Measurements from ENCODE around the gene WWC1. TPM values are rescaled to one million over a fixed set of nuclear protein-coding genes. Genes with fewer than 3 reads are reported as not detected.
"Not testable (repeated sequence)": the region's sequence is repeated elsewhere in the genome, so short reads cannot be mapped to it uniquely, and the experiment has no call there.

WWC1 gene
- total RNA-seq, 2 donors from 2014 or later = 0.33 to 0.97 TPM

- intact Hi-C loops (cut with DNase I) = no loop called here
Measured at GRCh38 chr5:168303393-168304025, 12.1 kb downstream of the WWC1 start.

GRCh38 chr5:168304349-168304748 lies 12.9 kb downstream of the WWC1 start:
- DNase-seq (ENCODE audit: low spot score) = no peak
- intact Hi-C loops (cut with DNase I) = no loop called here

More at GRCh38 chr5:168303393-168304025, 12.1 kb downstream of the WWC1 start:
- peak; percentile 19 for DNase-seq (ENCODE audit: low spot score)

GRCh38 chr5:168305281-168305680 lies 13.8 kb downstream of the WWC1 start:
- intact Hi-C loops (cut with DNase I) = no loop called here
- DNase-seq (ENCODE audit: low spot score) = peak; percentile 51

DNA sequence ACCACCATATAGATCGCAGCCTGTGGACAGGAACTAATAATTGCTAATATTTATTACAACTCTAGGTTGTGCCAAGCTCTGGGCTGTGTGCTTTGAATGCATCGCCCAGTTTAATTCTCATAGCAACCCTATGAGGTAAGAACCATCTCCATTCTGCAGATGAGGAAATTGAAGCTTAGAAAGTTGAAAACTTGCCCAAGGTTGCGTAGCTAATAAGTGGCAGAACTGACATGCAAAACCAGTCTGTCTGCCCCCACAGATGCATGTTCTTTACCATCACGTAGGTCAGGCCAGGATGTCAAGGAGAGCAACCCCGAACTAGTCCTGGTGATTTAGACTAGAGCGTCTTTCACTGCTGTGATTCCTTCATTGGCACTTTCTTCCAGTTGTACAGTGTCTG lies 15.6 kb downstream of the WWC1 start:
- peak; percentile 6 for DNase-seq (ENCODE audit: low spot score)
- intact Hi-C loops (cut with DNase I) = no loop called here

DNA sequence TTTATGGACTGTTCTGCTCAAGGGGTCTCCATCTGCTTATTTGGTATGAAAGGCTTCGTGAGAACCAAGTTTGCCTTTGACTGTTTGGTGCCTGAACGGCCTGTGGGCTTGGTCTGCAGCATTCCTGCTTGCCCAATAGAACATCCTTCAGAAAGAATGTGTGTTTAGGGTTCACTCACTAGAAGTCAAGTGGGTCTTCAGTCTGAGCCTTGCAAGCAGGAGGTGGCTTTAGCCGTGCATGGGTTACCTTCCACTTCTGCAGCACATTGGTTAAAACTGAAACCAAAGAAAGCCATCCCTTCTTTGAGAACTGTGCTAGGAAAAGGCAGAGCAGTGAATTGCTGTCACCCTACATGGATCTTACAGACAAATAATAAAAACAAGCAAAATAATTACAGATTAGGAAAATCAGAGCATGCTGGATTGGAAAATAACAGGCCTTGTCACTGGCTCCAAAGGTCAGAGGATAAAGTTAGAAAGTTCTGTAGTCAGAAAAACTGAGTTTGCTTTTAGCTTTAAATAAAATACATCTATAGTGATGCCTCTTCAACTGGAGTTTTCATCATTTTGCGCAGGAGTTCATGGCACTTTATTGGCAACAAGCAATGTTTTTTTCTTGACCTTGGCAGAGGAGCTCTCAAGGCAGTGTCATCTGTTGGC lies 16.6 kb downstream of the WWC1 start:
- intact Hi-C loops (cut with DNase I) = no loop called here
- no peak for DNase-seq (ENCODE audit: low spot score)

DNA sequence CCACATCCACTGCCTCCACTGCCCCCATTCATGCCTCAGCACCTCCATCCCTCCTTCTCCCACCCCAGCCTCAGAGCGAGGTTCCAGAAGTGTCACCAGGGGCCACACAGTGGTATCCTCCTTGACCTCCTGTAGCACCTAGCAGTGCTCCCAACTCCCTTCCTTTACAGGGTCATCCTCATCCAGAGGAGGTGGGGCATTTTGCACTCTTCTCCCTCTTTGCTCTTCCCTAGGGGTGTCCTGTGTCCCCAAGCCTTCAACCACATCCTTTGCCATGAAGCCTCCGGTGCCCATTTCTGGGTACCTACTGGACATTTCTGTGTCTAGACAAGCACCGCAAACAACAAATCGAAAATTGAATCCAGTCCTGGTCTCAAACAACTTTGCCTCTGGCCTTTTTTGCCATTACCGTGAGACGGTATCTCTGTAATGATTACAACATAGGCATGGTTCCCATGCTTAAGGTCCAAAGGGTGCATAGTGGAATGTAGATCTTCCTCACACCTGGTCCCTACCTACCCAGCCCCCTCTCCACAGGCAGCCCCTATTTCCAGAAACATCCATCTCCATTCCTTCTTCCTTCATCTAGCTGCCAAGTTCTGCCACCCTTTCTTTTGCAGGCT lies 17.6 kb downstream of the WWC1 start:
- peak; percentile 30 for DNase-seq (ENCODE audit: low spot score)
- intact Hi-C loops (cut with DNase I) = no loop called here

DNA sequence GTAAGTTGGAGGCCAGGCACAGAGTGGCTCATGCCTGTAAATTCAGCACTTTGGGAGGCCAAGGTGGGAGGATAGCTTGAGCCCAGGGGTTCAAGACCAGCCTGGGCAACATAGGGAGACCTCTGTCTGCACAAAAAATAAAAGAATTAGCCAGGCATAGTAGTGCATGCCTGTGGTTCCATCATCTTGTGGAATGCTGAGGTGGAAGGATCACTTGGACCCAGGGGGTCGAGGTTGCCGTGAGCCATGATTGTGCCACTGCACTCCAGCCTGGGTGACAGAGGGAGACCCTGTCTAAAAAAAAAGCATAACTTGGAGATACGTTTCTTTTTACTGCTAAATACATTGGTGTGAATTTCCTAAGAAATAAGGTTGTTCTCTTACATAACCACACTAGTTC lies 19.1 kb downstream of the WWC1 start:
- peak; percentile 1 for DNase-seq (ENCODE audit: low spot score)
- intact Hi-C loops (cut with DNase I) = not testable (repeated sequence)

- intact Hi-C loops (cut with DNase I) = no loop called here
- peak; percentile 13 for DNase-seq (ENCODE audit: low spot score)
Measured at GRCh38 chr5:168311061-168311566, 19.7 kb downstream of the WWC1 start.

- intact Hi-C loops (cut with DNase I) = no loop called here
Measured at GRCh38 chr5:168312606-168313295, 21.3 kb downstream of the WWC1 start.

GRCh38 chr5:168313596-168314204 lies 22.3 kb downstream of the WWC1 start:
- intact Hi-C loops (cut with DNase I) = no loop called here
- peak; percentile 36 for DNase-seq (ENCODE audit: low spot score)

More at GRCh38 chr5:168312606-168313295, 21.3 kb downstream of the WWC1 start:
- peak; percentile 51 for DNase-seq (ENCODE audit: low spot score)

GRCh38 chr5:168314735-168315411 lies 23.4 kb downstream of the WWC1 start:
- intact Hi-C loops (cut with DNase I) = no loop called here

DNA sequence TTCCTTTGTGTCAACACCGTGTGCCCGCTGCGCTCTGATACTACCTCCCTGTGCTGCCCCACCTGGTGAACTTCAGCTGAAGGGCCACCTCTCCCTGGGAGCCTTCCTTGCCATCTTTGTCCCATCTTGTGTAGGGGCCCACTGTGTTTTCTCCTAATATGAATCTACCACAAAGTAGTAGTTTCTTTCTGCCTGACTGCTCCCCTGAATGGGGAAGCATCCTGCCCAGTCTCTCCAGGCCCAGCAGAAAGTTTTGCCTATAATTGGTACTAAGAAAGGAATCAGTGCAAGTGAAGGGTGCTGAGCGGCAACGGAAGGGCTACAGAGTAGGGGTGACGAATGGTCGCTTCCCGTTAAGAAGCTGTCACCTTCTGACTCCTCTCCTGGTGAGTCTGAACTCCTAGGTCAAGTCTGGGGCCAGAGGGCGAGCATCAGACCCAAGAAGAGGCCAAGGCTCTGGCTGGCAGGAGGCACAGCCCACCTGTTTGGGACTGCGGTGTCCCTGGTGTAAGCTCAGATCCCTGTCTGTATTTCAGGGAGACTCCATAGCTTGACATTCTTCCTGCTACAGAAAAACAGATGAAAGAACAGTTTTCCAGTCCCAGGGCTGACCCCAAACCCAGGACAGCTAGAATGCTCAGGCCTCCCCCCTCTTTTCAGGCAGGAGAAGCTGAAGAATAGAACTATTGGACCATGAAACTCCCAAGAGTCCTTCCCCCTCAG lies 24.1 kb downstream of the WWC1 start:
- DNase-seq (ENCODE audit: low spot score) = peak; percentile 58
- intact Hi-C loops (cut with DNase I) = no loop called here

More at GRCh38 chr5:168314735-168315411, 23.4 kb downstream of the WWC1 start:
- DNase-seq (ENCODE audit: low spot score) = peak; percentile 61

DNA sequence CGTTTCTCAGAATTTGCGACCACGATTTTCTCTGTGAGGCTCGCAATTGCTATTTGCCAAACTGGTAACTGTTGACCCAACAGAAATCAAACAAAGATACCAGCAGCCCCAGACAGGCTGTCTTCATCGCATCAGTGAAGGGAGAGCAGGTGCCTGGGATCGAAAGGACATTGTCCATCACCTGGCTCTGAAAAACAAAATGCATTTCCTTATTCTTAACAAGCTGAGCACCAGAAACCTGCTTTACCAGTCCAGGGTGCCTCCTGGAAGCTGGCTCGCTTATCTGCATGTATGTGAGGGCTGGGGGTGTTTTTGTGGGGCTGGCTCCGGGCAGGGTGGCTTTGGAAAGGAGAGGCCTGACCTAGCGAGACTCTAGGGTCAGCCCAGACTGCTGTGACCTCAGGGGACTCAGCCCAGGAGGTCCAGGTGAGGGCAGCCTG lies 24.7 kb downstream of the WWC1 start:
- DNase-seq (ENCODE audit: low spot score) = peak; percentile 30
- intact Hi-C loops (cut with DNase I) = no loop called here

GRCh38 chr5:168317096-168317520 lies 25.7 kb downstream of the WWC1 start:
- peak; percentile 52 for DNase-seq (ENCODE audit: low spot score)
- intact Hi-C loops (cut with DNase I) = no loop called here

DNA sequence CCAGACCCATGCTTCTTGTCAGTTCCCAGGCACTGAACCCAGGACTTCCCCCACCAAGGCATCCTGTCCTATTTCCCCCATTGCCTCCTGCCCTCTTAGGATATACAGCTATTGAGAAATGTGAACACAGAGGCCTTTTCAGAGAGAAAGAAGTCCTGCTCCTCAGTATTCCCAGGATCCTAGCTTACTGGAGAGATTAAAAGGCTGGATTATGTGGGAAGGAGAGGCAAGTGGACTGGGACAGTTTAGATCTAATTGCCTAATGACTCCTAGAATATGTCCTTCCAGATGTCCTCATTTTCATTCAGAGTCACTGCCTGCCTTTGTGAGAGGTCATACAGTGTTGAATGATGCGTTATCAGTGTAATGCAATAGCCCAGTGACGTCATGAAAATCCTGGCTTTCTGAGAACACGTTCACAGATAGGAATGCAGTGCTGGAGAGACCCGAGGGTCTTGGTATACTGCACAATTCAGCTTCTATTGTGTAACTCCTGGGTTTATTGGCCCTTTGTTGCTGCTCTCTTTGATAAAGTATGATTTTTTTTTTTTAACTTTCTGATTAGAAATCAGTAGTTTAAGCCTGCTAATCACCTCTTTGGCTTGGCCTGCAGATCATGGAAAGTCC lies 26.2 kb downstream of the WWC1 start:
- peak; percentile 1 for DNase-seq (ENCODE audit: low spot score)
- intact Hi-C loops (cut with DNase I) = no loop called here

- DNase-seq (ENCODE audit: low spot score) = no peak
- intact Hi-C loops (cut with DNase I) = no loop called here
Measured at GRCh38 chr5:168318240-168318639, 26.8 kb downstream of the WWC1 start.

GRCh38 chr5:168319774-168320173 lies 28.3 kb downstream of the WWC1 start:
- DNase-seq (ENCODE audit: low spot score) = peak; percentile 10
- intact Hi-C loops (cut with DNase I) = no loop called here

DNA sequence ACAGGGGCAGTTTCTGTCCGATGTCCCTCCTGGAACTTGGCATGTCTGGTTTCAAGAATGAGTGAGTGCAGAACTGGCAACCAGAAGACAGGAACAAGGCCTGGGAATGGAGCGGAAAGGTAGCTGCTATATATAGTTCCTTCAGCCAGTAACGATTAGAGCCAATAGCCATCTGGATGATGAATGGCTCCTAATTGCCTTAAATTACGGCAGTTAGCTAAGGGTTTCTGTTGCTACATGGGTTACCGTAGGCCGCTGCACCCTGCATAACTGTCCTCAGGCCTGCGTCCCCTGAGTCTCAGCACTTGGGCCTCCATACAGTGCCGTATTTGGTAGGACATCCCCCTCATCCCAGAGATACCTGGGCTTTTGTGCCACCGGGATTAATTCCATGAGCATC lies 29.4 kb downstream of the WWC1 start:
- intact Hi-C loops (cut with DNase I) = no loop called here
- DNase-seq (ENCODE audit: low spot score) = peak; percentile 37

All from posterior vena cava (tissue), 2 donors.